Stimulated activated CD4-positive, alpha-beta T cell treated with anti-CD3 and anti-CD28 coated beads, Interleukin-2, amount 100 ng/mL, for 24 hours (primary cell): ENCODE results near the gene PAX9.

Experiments
- DNase-seq, 2 donors: peaks; one replicate each; pipeline ENCODE4 v3.0.0-alpha.2; 2020

Gene PAX9

DNA sequence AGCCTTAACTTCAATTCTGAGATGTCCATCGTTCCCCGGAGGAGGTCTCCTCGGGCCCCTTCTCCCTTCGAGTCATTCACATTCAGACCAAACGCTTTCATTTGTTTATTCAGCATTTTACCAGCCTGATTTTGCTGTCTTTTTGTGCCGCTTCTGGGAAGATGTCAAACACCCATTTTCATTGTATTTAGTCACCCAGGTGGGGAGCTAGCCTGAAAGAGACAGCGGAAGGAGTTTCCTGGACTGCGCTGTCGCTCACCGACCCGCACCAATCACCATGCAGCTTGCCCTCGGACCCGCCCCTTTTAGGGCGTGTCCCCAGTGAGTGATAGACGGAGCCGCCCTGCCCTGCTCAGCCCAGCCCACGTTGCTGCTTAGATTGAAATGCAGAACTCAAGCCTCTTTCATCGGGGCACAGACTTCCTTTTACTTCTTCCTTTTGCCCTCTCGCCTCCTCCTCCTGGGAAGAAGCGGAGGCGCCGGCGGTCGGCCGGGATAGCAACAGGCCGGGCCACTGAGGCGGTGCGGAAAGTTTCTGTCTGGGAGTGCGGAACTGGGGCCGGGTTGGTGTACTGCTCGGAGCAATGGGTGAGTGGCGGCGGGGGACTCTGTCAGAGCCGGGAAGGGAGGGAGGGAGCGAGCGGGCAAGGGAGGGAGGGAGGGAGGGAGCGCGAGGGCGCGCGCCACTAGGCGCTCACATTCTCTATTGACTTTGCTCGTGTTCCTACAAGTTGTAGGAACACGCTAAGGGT lies at the start of gene PAX9:
TSS of gene PAX9 (plus strand) at position 355 of the 752 bp plus-strand sequence. CDS start at position 585, 230 bp downstream.
- peak in 1 of 2 donors; percentile 60 for DNase-seq

DNA sequence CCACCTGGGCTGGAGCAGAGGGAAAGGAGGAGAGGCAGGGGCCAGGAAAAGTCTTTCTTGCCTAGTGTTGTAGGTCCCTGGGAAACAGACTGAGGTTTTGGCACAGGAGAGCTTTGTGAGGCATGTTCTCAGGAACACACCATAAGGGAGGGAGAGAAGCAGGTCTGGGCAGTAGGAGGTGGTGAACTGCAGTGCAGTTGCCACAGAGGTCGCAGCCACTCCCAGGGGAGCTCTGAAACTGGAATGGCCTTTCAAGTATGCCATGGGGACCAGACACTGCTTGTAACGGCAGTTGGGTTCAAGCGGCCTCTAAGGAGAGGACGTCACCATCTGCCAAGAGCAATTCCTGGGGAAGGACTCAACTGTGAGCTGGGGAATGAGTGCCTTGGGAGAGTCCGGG lies 43.8 kb upstream of the PAX9 start:
- DNase-seq = no peak

DNA sequence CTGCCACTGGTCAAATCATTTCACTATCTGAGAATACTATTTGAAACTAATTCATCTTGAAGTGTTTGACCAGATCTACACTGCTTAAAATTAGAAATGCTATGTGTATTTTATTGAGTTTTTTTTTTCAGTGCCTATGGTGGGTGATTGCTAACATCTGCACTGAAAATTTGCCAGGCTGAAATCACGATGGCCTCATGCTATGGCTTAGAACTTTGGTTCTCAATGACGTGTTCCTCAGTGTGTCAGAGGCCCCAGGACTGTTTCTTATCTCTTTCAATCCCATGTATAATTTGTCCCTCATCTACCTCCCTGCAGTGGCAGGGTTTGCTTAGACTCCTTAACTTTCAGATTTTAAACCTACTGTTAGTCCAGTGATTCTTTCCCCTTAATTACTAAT lies 43.0 kb upstream of the PAX9 start:
- DNase-seq = no peak

DNA sequence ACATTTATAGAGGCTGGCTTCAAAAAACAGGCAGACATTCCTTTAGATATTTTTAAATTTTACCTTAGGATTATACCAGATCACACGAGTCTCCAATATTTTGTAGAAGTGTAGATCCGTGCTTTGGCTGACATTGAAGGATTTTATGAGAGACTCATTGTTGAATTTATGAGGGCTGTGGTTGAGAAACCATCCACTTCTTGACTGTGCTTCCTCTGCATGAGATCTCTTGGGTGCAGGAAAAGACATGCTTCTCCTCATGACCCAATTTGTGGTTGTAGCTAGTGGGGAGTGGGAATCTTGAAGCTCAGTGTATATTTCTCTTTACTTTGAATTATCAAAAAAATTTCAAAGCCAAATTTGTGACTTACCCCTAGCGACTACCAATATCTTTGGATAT lies 42.5 kb upstream of the PAX9 start:
- DNase-seq = no peak

DNA sequence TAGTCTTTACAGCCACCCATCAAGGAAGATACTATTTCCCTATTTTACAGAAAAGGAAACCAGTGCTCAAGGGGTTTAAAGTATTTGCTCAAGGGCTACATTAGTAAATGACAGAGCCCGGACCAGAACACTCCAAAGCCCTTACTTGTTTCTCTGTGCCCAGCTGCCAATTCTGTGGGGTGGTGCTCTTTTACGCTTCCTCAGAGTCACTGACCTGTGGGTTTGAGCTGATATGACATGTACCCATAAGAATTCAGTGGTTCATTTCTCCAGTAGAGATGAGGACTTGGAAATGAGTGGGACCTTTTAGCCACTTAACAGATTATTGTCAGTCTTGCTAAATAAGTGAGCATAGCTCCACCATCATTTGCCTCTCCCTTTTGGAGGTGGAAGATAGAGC lies 41.8 kb upstream of the PAX9 start:
- no peak for DNase-seq

DNA sequence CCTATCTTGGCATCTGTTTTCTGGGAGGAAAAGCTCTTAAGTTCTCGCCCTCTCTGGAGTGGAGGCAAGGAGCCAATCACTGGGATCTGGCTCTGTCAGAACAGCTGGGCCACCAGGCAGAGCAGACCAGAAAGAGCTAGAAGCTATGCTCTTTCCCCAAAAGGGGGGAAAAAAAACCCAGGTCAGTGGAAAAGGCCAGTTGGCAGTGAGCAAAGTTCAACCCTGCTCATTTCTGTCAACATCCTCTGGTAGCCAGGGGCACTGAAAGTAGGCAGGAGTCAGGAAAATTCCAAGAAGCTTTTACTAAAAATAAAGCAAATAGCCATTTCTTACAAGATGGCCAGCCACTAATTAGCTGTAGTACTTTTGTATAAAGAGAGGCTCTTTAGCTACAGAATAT lies 36.6 kb upstream of the PAX9 start:
- no peak for DNase-seq

DNA sequence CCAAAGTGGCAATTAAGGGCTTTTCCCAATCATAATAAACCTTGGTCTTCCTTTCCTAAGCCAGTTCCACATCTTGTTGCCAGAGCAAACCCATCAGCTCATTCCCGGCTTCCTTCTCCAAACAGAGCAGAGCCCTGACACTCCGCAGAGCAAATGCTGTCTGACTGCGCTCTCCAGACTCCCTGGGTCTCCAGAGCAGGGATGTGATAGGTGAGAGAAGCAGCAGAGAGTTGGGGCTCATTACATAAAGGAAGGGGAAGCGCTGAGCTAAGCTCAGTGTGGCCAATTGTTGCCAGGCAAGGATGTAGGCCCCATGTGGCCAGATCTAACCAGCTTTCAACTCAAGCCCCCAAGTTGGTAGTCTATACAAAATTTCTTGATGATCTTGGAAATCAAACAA lies 36.2 kb upstream of the PAX9 start:
- DNase-seq = no peak

DNA sequence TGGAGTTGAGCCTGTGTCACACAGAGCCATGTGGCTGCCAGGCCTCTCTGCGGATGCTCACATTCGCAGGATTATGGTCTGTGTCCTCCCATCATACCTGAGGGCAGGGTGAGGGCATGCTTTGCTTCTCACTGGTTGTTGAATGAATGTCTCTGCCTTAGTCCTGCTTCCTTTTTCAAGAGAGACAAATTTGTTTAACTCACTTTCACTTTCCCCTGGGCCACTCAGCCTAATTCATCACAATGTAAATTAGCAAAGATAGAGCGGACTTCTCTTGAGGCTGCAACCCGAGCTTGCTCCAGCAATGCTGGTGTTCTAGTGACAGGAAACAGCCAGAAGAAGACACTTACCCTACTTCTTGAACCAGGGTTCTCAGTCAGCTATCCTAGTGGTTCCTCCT lies 35.5 kb upstream of the PAX9 start:
- DNase-seq = no peak

DNA sequence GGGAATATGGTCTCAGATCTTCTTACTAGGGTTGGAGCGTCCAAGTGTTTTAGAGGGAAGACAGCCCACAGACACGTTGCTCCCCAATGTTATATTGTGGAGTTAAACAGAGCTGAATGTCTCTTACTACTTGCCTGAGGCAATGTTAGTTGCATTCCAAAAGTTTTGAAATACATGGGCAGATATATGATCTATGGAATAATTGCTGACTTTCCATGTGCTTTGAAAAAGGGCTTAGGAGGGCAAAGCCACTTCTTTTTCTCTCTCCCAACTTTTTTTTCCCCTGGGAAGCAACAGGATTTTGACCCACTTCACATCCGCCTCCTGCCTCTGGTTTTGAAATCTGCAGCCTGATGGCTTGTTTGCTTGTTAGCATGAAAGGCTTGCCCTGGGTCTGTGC lies 33.7 kb upstream of the PAX9 start:
- no peak for DNase-seq

DNA sequence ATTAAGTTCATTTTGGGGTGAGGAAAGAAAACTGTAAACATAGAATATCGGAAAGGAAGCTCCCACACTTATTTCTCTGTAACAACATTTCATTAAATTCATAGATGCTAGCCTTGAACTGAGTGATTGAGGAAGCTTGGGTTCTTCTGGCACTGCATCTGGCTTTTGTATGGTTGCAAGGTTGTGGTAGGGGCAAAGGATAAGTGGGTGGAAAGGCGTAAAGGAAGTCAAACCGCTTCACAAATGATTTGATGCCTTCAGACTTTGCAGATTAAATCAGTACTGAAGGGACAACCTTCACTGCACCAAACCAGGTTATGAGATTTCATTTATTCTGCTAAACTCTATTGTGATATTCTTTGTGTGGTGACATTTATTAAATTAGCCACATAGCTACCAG lies 28.1 kb upstream of the PAX9 start:
- DNase-seq = no peak

DNA sequence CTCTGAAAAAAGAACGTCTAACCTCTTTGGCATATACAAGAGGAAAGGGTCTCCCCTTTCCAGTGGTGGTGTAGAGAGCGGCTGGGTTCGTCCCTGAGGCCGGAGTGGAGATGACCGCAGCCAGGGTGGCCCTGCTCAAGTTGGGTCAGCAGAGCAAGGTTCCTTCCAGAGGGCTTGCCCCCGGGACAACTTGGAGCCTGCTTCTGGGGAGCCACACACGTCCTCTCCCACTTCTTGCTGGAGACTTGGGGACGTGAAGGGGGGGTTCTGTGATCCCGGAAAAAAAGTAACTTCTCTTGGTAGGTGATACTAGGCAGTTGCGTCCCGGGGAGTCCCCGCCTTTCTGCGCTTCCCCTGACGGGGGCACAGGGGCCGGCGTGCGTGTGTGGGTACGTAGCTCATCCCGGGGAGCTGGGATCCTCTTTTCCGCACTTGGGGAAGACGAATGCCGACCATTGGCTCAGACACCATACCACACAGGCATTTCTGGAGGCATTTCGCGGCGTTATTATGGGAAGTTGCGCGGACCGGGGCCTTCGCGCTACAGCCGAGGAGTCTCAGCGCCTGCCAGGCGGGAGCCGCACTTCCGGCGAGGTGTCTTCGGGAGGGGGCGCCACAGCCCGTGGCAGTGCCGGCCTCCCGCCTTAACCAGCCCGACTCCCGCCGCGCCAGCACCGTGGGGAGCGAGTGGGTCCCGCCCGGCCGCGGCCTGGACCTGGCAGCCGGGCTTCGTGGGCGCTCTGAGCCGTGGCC lies 14.8 kb upstream of the PAX9 start:
- DNase-seq = no peak

DNA sequence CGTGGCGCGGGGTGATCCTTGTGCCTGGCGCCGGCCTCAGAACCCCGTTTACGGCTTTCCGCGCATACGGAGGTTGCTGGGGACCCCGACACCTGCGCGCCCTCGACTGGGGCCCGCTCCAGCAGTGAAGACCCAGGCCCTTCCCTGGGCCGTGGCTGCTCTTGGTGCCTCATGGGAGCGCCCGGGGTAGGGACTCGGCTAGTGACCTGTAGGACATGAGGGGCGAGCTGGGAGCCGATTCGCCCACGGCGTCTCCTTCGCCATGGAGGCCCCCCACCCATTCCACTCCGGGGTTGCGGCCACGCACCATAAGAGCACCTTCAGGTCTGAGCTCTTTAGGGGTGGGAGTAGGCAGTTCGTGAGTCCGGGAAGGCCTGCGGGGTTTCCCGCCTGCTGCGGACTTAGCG lies 14.2 kb upstream of the PAX9 start:
- no peak for DNase-seq

DNA sequence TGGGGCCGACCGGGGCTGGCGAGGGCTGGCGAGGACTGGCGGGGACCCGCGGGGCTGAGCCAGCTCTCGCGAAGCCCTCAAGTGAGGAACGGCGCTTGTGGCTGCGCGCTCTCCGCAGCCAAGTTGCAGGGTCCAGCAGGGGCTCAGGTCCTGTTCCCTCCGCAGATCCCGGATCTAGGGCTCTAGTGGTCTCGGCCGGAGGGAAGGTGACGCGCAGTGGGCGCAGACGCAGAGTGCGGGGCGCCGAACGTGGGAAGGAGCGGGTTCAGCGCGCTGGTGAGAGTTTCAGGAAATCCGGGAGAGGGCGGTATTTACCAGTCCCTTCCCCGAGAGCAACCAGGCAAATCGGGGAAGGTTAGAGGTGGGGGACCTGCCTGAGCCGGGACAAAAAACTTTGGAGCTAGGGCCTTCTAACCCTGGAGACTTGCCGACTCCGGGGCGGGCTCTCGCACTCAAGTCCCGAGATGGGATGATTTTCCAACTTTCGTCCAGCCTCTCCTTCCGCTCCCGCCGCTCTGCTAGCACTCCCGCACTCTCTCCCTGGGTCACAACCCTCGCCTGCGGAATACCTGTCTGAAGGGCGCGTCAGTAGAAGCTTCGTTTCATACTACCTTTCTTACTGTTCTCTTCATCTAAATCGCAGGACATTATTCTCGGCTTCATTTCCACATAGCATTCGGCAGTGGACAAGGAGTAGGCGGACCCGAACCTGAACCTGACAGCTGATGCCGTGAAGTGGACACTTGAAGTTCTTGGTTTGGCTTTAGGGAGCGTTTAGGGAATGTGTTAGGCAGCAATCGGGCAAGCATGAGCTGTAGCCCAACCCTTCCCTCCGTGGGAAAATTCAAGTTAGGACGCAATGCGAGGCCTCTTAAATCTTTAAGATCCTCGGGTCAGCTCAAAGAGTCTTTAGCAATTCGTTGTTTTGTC lies 13.6 kb upstream of the PAX9 start:
- DNase-seq = no peak

DNA sequence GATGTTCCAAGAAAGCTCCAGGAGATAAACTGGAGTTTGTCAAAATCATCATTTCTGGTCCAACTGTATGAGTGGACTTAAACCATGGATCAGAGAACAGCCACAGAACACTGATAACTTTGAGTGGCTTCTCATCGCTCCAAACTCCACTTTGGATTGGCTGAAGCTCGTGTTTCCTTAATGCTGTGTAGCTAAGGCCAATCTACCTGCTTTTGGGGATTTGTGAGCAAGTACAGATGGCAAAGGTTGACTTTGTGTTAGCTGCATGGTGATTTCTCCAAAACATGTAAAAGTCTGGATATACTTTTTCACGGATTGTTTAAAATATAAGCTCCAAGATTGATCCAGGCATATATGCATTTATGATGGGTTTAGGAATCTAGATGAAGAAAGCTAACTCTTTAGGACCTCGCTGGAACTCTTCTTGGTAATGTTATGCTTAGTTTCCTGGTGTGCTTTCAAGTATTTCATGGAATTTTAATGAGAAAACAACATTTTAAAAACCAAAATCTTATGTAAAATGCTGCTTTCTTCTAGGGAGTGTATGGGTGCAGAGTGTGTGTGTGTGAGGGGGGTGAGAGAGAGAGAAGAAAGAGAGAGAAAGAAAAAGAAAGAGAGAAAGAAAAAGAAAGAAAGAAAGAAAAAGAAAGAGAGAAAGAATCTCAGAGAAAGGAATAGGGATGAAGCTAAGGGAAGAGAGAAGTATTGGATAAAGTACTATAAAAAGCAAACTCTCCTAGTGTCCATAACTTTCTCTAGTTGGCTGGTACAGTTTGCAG lies 11.6 kb upstream of the PAX9 start:
- no peak for DNase-seq

DNA sequence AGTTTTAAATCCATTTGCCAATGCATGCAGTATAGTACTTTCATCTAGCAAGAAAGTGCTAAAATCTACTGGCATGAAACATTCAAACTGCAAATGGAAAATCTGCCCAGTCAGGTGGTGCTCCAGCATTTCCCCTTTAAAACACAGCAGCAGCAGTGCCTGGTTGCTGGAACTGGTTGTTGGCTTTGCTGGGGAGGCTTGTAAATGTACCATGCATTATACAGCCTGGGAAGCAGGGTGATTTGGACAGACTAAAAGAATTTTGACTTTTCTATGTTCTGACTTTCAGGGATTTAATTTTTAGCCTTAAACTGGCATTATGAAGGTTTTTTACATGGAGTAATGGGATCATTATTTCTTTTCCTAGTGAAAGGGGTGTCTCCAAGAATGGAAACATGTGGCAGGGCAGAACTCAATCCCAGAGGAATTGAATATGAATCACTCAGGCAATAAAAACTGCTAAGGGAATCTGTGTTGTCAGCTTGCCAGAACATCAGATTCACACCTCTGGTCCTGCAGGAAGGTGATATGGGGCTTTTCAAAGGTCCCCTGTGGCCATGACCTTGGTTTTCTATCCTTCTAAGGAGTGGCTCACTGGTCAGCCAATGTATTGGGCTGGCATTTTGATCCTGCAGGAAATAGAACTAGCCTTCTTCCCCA lies 9.0 kb upstream of the PAX9 start:
- DNase-seq = no peak

DNA sequence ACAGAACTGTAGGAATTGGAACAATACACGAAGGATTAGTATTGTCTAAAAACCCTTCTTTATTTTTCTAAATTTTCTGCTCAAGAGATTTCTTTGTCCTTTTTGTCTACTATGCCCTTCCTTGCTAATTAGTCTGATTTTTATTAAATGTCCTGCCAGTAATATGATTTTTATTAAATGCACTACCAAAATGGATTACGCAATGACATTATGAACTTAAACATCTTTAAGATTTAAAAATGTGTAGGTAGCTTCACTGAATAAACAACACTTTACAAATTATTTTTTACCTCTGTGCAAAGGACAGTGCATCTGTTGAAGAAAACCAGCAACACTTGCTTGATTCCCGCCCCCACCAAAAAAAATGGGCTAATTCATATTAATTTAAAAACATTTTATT lies 8.2 kb upstream of the PAX9 start:
- no peak for DNase-seq

DNA sequence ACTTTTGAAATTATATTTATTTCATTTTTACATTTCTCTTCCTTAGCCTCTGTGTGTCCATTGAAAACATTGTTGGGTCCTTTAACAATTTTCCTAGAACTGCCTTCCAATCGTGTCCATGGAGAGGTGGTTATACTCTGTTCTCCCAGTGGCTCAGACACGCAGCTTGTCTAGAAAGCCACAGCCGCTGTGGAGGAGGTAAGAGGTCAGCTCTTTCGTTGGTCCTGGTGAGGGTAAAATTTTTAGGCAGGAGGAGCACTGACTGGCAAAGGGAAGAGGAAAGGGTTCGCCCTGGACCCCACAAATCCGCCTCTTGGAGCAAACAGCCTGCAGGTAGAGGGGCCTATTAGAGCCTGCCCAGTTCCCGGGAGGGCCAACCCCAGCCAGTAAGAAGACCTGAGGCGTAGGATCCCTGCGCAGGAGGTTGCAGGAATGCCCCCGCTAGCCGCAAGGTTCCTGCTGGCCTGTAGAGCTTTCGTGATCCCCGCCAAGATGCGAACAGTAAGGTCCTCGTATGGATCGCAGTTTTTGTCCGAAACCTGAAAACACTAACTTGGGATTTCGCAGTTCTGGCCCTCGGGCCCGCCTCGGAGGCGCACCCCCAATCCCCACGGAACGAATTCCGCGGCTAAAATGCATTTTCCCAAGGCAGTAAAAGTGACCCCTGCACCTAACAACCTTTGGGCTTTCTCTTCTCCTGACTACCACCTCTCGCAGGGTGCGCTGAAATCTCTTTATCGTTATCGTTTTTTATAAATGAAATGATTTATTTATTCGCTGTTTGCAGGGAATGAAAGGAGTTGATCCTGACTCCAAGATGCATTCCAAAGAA lies 7.5 kb upstream of the PAX9 start:
- no peak for DNase-seq

DNA sequence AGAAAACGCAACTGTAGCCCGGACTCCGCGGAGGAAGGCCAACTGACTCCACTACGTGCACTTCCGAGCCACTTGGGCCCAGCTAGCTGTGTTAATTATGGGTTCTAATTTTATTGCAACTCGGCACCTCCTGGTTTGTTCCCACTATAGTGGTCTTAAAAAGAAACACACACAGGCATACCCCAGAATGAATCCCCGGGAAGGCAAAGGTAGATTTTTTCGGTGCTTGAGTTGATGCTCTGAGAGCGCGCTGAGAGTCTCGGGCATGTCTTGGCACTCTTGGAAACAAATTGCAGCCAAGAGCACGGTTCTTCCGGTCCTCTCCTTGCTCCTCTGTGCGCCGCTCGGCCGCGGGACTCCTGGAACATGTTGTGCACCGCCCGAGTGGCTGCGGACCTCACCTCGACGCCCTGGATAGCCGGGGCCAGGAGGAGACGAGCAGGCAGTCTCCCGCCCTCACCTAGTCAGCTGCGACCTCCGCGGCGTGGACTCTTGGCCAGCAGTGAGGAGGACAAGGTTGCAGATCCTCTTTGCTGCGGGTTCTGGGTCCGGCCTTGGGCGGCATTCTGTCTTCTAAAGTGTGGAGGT lies 6.8 kb upstream of the PAX9 start:
- DNase-seq = no peak

DNA sequence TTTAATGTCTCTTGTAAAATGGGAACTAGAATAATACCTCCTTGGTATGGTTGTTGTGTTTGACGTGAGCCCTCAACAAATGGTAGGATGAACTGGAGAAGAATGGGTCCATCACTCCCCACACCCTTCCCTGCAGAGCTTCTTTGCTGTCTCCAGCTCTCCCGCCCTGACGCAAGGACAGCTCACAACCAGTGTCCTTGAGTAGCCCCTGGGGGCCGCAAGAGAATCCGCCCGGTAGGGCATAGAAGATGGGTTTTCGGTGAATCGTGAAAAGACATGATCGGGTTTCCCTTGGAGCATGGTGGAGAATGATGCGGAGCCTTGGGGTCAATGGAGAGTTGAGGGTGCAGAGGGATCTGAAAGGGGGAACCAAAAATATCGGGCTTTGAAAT lies 6.1 kb upstream of the PAX9 start:
- no peak for DNase-seq

DNA sequence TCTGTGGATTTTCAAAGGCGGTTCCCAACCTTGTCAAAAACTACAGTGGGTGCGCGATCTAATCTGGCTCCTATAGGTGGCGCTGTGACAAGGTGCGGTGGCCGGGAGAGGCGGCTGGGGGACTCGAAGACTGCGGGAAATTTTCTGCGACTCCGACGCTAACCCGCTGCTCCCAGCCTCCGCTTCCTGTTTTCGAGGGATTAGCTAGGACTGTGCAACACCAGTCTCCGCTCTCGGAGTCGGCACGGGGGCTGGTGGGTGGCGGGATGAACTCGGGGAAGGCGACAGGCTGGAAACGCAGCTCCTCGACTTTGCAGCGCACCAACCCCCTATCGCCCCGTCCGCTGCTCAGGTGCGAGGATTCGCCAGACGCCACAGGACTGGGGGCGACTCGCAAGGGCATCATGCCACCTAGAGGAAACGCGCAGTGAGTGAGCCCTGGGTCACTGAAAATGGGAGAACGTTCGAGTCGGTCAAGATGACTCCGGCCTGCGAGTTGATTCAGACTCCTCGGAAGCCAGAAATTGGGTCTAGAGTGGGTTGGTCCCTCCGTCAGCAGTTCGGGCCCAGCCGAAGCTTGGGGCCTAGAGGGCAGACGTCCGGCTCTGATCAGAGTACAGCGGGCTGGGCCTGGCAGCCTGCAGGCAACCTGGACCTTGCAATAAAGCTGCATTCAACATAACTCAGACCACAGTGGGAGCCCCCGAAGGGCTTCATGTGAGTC lies 5.5 kb upstream of the PAX9 start:
- DNase-seq = peak in 1 of 2 donors; percentile 48
